IMR-90 (cell line): Measurements from ENCODE around the gene POLR1A. TPM values are rescaled to one million over a fixed set of nuclear protein-coding genes. Genes with fewer than 3 reads are reported as not detected.

Experiments
- ATAC-seq: fragments of 200-7000 bp; cut with Tn5 transposase; 2 replicates; pipeline ENCODE4 v1.9.1; 2020; ENCODE audit warnings: low read depth, mild to moderate bottlenecking, moderate library complexity
- BruUV-seq: library from RNA; stranded (reverse); fragments of 400-500 nt; replicated peaks from 2 replicates; lab custom pipeline; 2021; lab: Mats Ljungman, UMichigan
- CTCF ChIA-PET: fragments of 300-600 bp; formaldehyde crosslinking; extraction: SDS; loops from one replicate; lab custom pipeline; 2021; ENCODE audit warnings: antibody characterized with exemption; lab: Yijun Ruan, JAX
- POLR2A ChIA-PET: fragments of 300-600 bp; sonication (Branson Sonifier 250); formaldehyde crosslinking; loops from one replicate; lab custom pipeline; 2022; ENCODE audit warnings: antibody characterized with exemption; ENCODE audit not compliant: unreplicated experiment; lab: Charles Lee
- DNase-seq: peaks from one replicate; pipeline ENCODE4 v3.0.0; 2013
- H2AFZ ChIP-seq: replicated peaks from 2 replicates; pipeline ENCODE3; 2013; ENCODE audit warnings: low read length, mild to moderate bottlenecking; ENCODE audit not compliant: poor library complexity
- H2AK5ac ChIP-seq: 2 replicates; pipeline ENCODE4 v1.6.1; 2013; ENCODE audit warnings: low read depth, low read length, inconsistent platforms
- H2AK9ac ChIP-seq: replicated peaks from 2 replicates; pipeline ENCODE3; 2013; ENCODE audit warnings: mild to moderate bottlenecking, low read depth, low read length, moderate library complexity; ENCODE audit not compliant: poor library complexity
- H2BK120ac ChIP-seq: 2 replicates; pipeline ENCODE4 v1.6.1; 2013; ENCODE audit warnings: low read depth, low read length, inconsistent platforms
- H2BK15ac ChIP-seq: 3 replicates; pipeline ENCODE4 v1.6.1; 2013; ENCODE audit warnings: low read depth, low read length, inconsistent platforms
- H2BK20ac ChIP-seq: 2 replicates; pipeline ENCODE4 v1.6.1; 2013; ENCODE audit warnings: low read depth, mild to moderate bottlenecking, inconsistent platforms, low read length, moderate library complexity
- H2BK5ac ChIP-seq: 2 replicates; pipeline ENCODE4 v1.6.1; 2013; ENCODE audit warnings: mild to moderate bottlenecking, low read depth, low read length, inconsistent platforms; ENCODE audit not compliant: poor library complexity, severe bottlenecking
- H3K14ac ChIP-seq: replicated peaks from 2 replicates; pipeline ENCODE4 v1.6.1; 2013; ENCODE audit warnings: low read depth, low read length, inconsistent platforms
- H3K18ac ChIP-seq: 2 replicates; pipeline ENCODE4 v1.6.1; 2013; ENCODE audit warnings: low read depth, low read length, control low read depth
- H3K23ac ChIP-seq: 2 replicates; pipeline ENCODE4 v1.6.1; 2013; ENCODE audit warnings: low read depth, low read length, inconsistent platforms
- H3K27ac ChIP-seq: 2 replicates; pipeline ENCODE4 v1.5.1; 2013; ENCODE audit warnings: mild to moderate bottlenecking, control low read depth, low read length; ENCODE audit not compliant: insufficient read depth
- H3K27me3 ChIP-seq: 2 replicates; pipeline ENCODE4 v1.6.1; 2013; ENCODE audit warnings: low read length; ENCODE audit not compliant: control insufficient read depth, insufficient read depth
- H3K36me3 ChIP-seq: 2 replicates; pipeline ENCODE4 v1.6.1; 2013; ENCODE audit warnings: low read length, mixed read lengths; ENCODE audit not compliant: control insufficient read depth, insufficient read depth
- H3K4ac ChIP-seq: 2 replicates; pipeline ENCODE4 v1.6.1; 2013; ENCODE audit warnings: low read depth, low read length, inconsistent platforms
- H3K4me1 ChIP-seq: 2 replicates; pipeline ENCODE4 v1.6.1; 2013; ENCODE audit warnings: low read length, mixed read lengths; ENCODE audit not compliant: control insufficient read depth, insufficient read depth
- H3K4me2 ChIP-seq: 2 replicates; pipeline ENCODE4 v1.6.1; 2013; ENCODE audit warnings: low read depth, mild to moderate bottlenecking, control low read depth, low read length, moderate library complexity
- H3K4me3 ChIP-seq: 2 replicates; pipeline ENCODE4 v1.5.1; 2013; ENCODE audit warnings: low read depth, mild to moderate bottlenecking, control low read depth, low read length, moderate library complexity; ENCODE audit not compliant: insufficient read depth
- H3K56ac ChIP-seq: 2 replicates; pipeline ENCODE4 v1.6.1; 2013; ENCODE audit warnings: low read length, inconsistent platforms; ENCODE audit not compliant: insufficient read depth; ENCODE audit errors: extremely low read depth
- H3K79me1 ChIP-seq, 2 experiments: 2 replicates each; pipeline ENCODE4 v1.6.1; 2013; ENCODE audit warnings: low read length in 2 of 2, inconsistent platforms in 1 of 2, low read depth in 1 of 2
- H3K9ac ChIP-seq: 2 replicates; pipeline ENCODE4 v1.6.1; 2013; ENCODE audit warnings: low read depth, low read length, control low read depth
- H3K9me1 ChIP-seq: 2 replicates; pipeline ENCODE4 v1.6.1; 2013; ENCODE audit warnings: low read length, inconsistent platforms; ENCODE audit not compliant: insufficient read depth
- H3K9me3 ChIP-seq: 2 replicates; pipeline ENCODE4 v1.6.1; 2013; ENCODE audit warnings: low read length; ENCODE audit not compliant: control insufficient read depth, insufficient read depth
- H4K20me1 ChIP-seq: 2 replicates; pipeline ENCODE4 v1.6.1; 2013; ENCODE audit warnings: low read length, inconsistent platforms; ENCODE audit not compliant: insufficient read depth
- H4K5ac ChIP-seq: 2 replicates; pipeline ENCODE4 v1.6.1; 2013; ENCODE audit warnings: mild to moderate bottlenecking, low read depth, low read length, control low read depth
- H4K8ac ChIP-seq, 2 experiments: 2 replicates each; pipeline ENCODE4 v1.6.1; 2013; ENCODE audit warnings: low read depth in 2 of 2, low read length in 2 of 2, control low read depth in 1 of 2, inconsistent platforms in 1 of 2
- H4K91ac ChIP-seq: 2 replicates; pipeline ENCODE4 v1.6.1; 2013; ENCODE audit warnings: low read depth, low read length, inconsistent platforms; ENCODE audit not compliant: insufficient read depth
- BHLHE40 ChIP-seq: fragments of 150-350 bp; IDR thresholded peaks from 2 replicates; pipeline ENCODE4 v1.6.1; 2016; ENCODE audit warnings: mild to moderate bottlenecking, low read depth, low read length
- CHD1 ChIP-seq: IDR thresholded peaks from 2 replicates; pipeline ENCODE4 v1.6.1; 2012; ENCODE audit warnings: low read depth, low read length, improper control_type of control experiment
- FOS ChIP-seq: fragments of 150-350 bp; IDR thresholded peaks from 2 replicates; pipeline ENCODE4 v1.6.1; 2016; ENCODE audit warnings: low read depth, low read length
- MAFK ChIP-seq: IDR thresholded peaks from 2 replicates; pipeline ENCODE4 v1.6.1; 2012; ENCODE audit warnings: low read depth, low read length, improper control_type of control experiment
- MAZ ChIP-seq: IDR thresholded peaks from 2 replicates; pipeline ENCODE4 v1.6.1; 2012; ENCODE audit warnings: low read depth, mild to moderate bottlenecking, low read length, improper control_type of control experiment, moderate library complexity, borderline replicate concordance
- NFE2L2 ChIP-seq: fragments of 150-350 bp; IDR thresholded peaks from 2 replicates; pipeline ENCODE4 v1.6.1; 2016; ENCODE audit warnings: low read depth, mild to moderate bottlenecking, low read length
- RCOR1 ChIP-seq: IDR thresholded peaks from 2 replicates; pipeline ENCODE4 v1.6.1; 2012; ENCODE audit warnings: mild to moderate bottlenecking, low read length, improper control_type of control experiment; ENCODE audit not compliant: insufficient replicate concordance
- RFX5 ChIP-seq: IDR thresholded peaks from 2 replicates; pipeline ENCODE4 v1.8.0; 2012; ENCODE audit warnings: low read depth, mild to moderate bottlenecking, low read length, moderate library complexity
- SMC3 ChIP-seq: fragments of 150-350 bp; IDR thresholded peaks from 2 replicates; pipeline ENCODE4 v1.6.1; 2016; ENCODE audit warnings: low read depth, mild to moderate bottlenecking, antibody characterized with exemption, low read length, moderate library complexity
- WGBS, 2 experiments: methylation state at CpG; one replicate each; pipeline versions ENCODE4 v1.1.5 to v1.1.7; 2013; ENCODE audit warnings: missing lambda C conversion rate in 2 of 2; ENCODE audit not compliant: insufficient read length in 1 of 2; ENCODE audit errors: extremely low coverage in 2 of 2; 5-methylcytosine and 5-hydroxymethylcytosine counted together
- dilution Hi-C: fragments of 300-500 bp; cut with HindIII; formaldehyde crosslinking; loops from one replicate; pipeline ENCODE4 v1.14.3; 2018; ENCODE audit warnings: low sequenced_read_pairs; ENCODE audit not compliant: unreplicated experiment
- in situ Hi-C: fragments of 300-500 bp; cut with MboI; formaldehyde crosslinking; loops from 3 replicates; pipeline ENCODE4 v1.14.3; 2019; ENCODE audit warnings: low sequenced_read_pairs, inconsistent platforms, mixed read lengths
- intact Hi-C: fragments of 100-400 bp; cut with micrococcal nuclease; formaldehyde crosslinking; loops from 2 replicates; pipeline ENCODE4 v1.10.0; 2022
- polyA plus RNA-seq, 3 experiments: library from polyadenylated mRNA; depleted of rRNA; stranded (reverse); fragments of >200 nt; gene quantifications; 2 replicates each; pipeline ENCODE4 v1.2.3, GENCODE V29; 2012; ENCODE audit warnings: low replicate concordance in 1 of 3
- total RNA-seq: library from RNA; depleted of rRNA; stranded (reverse); fragments of >200 nt; gene quantifications from 2 replicates; pipeline ENCODE4 v1.2.3, GENCODE V29; 2012
- TF ChIP-seq, protein P1 (sequence below): conservative IDR thresholded peaks from 2 replicates; pipeline ENCODE4 v1.5.1; 2012; ENCODE audit warnings: mild to moderate bottlenecking, low read depth, low read length, improper control_type of control experiment
- TF ChIP-seq, protein P2 (sequence below): fragments of 150-350 bp; IDR thresholded peaks from 2 replicates; pipeline ENCODE4 v1.6.1; 2017; ENCODE audit warnings: mild to moderate bottlenecking, antibody characterized with exemption, low read length, low read depth
- TF ChIP-seq, protein P3 (sequence below): fragments of 150-350 bp; IDR thresholded peaks from 2 replicates; pipeline ENCODE4 v1.6.1; 2016; ENCODE audit warnings: low read depth, mild to moderate bottlenecking, low read length, moderate library complexity, borderline replicate concordance

The POLR1A gene
- total and polyA plus RNA-seq, 2 of the 4 experiments (the other 2 are of a cell fraction): 7.6 to 27.4 TPM

DNA sequence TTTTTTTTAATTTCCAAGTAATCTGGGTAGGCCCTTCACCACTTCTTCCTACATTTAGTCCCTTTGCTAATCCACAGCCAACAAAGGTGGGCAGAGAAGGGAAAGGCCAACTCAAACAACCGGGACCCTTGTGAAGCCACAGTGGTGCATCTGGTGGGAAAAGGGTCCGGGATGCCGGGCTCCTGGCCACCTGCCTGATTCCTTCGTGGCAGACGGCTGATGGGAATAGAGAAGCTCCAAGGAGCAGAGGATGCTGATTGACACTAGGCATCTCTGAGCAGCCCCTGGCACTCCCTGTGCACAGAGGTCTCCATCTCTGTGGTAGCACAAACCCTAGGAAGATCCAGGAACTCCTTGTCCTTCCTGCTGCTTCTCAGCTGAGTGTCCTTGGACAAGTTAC is 37.0 kb downstream of the POLR1A start:
- DNase-seq (no peak), ATAC-seq (no peak)
- no peak overlapping the region for H4K8ac ChIP-seq
- H3K56ac ChIP-seq: no peak overlapping the region
- H4K91ac ChIP-seq: no peak overlapping the region
- H3K36me3 ChIP-seq: peaks cover 40% of the 10 kb centered on the region
- no peak overlapping the region for H2BK20ac ChIP-seq
- peaks cover 3% of the 10 kb centered on the region; the same call in 1 of the 2 replicates for H3K4me1 ChIP-seq
- H3K9me1 ChIP-seq: no peaks in the 10 kb centered on the region; the same call in 1 of the 2 replicates
- H2BK5ac ChIP-seq: no peak overlapping the region
- ChIA-PET POLR2A (no interaction called here), CTCF (interaction anchor here (2.2 kb wide), 1 partner anchor 241 kb away, joined by 7 read pairs; no protein-coding TSS in a partner anchor)
- peaks cover 3 to 21% of the 10 kb centered on the region in 2 experiments; a peak in 3 of 4 replicates for H3K79me1 ChIP-seq
- no peak overlapping the region for H2AFZ ChIP-seq
- H3K4me3 ChIP-seq: no peak overlapping the region
- no peaks in the 10 kb centered on the region for H3K9me3 ChIP-seq
- no peak overlapping the region for H3K27ac ChIP-seq
- in situ Hi-C loops: no loop called here
- no peak overlapping the region for H3K18ac ChIP-seq
- dilution Hi-C loops: no loop called here
- no CpG with 5 or more reads among the region's 5 CpGs for WGBS, 2 experiments
- no peak overlapping the region for H2AK5ac ChIP-seq
- TF ChIP-seq RCOR1 (no peak), BHLHE40 (no peak), SMC3 (no peak), MAFK (no peak), FOS (no peak), CHD1 (no peak), NFE2L2 (no peak), RFX5 (no peak), MAZ (no peak)
- TF ChIP-seq, protein P1, sequence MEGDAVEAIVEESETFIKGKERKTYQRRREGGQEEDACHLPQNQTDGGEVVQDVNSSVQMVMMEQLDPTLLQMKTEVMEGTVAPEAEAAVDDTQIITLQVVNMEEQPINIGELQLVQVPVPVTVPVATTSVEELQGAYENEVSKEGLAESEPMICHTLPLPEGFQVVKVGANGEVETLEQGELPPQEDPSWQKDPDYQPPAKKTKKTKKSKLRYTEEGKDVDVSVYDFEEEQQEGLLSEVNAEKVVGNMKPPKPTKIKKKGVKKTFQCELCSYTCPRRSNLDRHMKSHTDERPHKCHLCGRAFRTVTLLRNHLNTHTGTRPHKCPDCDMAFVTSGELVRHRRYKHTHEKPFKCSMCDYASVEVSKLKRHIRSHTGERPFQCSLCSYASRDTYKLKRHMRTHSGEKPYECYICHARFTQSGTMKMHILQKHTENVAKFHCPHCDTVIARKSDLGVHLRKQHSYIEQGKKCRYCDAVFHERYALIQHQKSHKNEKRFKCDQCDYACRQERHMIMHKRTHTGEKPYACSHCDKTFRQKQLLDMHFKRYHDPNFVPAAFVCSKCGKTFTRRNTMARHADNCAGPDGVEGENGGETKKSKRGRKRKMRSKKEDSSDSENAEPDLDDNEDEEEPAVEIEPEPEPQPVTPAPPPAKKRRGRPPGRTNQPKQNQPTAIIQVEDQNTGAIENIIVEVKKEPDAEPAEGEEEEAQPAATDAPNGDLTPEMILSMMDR: no peak
- TF ChIP-seq, protein P2, sequence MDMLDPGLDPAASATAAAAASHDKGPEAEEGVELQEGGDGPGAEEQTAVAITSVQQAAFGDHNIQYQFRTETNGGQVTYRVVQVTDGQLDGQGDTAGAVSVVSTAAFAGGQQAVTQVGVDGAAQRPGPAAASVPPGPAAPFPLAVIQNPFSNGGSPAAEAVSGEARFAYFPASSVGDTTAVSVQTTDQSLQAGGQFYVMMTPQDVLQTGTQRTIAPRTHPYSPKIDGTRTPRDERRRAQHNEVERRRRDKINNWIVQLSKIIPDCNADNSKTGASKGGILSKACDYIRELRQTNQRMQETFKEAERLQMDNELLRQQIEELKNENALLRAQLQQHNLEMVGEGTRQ: no peak
- TF ChIP-seq, protein P3, sequence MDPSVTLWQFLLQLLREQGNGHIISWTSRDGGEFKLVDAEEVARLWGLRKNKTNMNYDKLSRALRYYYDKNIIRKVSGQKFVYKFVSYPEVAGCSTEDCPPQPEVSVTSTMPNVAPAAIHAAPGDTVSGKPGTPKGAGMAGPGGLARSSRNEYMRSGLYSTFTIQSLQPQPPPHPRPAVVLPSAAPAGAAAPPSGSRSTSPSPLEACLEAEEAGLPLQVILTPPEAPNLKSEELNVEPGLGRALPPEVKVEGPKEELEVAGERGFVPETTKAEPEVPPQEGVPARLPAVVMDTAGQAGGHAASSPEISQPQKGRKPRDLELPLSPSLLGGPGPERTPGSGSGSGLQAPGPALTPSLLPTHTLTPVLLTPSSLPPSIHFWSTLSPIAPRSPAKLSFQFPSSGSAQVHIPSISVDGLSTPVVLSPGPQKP: no peak
- H4K5ac ChIP-seq: no peak overlapping the region
- no peak overlapping the region for H2BK120ac ChIP-seq
- no peak overlapping the region for H2BK15ac ChIP-seq
- no peaks in the 10 kb centered on the region for H4K20me1 ChIP-seq
- intact Hi-C loops: no loop called here
- H3K14ac ChIP-seq: no peak overlapping the region
- no TSS peak for BruUV-seq
- H3K23ac ChIP-seq: no peak overlapping the region
- no peak overlapping the region for H3K4ac ChIP-seq
- no peak overlapping the region for H3K4me2 ChIP-seq
- no peak overlapping the region for H2AK9ac ChIP-seq
- H3K27me3 ChIP-seq: no peaks in the 10 kb centered on the region
- no peak overlapping the region for H3K9ac ChIP-seq
